HCT116 (cell line): Measurements from ENCODE around the gene TMEM63A. TPM values are rescaled to one million over a fixed set of nuclear protein-coding genes. Genes with fewer than 3 reads are reported as not detected.
A peak's percentile ranks its signal among the peaks of the same experiment; 100 is the strongest.

Experiments used
- ATAC-seq: fragments of 200-7000 bp; cut with Tn5 transposase; 2 replicates; pipeline ENCODE4 v1.9.1; 2020; ENCODE audit warnings: mild to moderate bottlenecking, moderate library complexity
- BruUV-seq: library from RNA; stranded (reverse); fragments of 400-500 nt; replicated peaks from 2 replicates; lab custom pipeline; 2021; lab: Mats Ljungman, UMichigan
- CTCF ChIA-PET: fragments of 300-600 bp; sonication (Branson Sonifier 250); formaldehyde crosslinking; loops from one replicate; lab custom pipeline; 2021; ENCODE audit warnings: antibody characterized with exemption; lab: Charles Lee
- POLR2A ChIA-PET: fragments of 300-600, 350-600 bp; sonication (Branson Sonifier 250); formaldehyde crosslinking; loops from one replicate; lab custom pipeline; 2021; ENCODE audit warnings: antibody characterized with exemption; lab: Charles Lee
- RAD21 ChIA-PET, 2 experiments: fragments of 300-600 bp; sonication (Branson Sonifier 250); formaldehyde crosslinking; loops; one replicate each; lab custom pipeline; 2023; ENCODE audit warnings: low total read pairs in 2 of 2; ENCODE audit not compliant: uncharacterized antibody in 2 of 2, unreplicated experiment in 2 of 2, low non-redundant PET in 1 of 2; lab: Charles Lee
- DNase-seq: peaks from one replicate; pipeline ENCODE4 v3.0.0-alpha.2; 2010; ENCODE audit warnings: low read depth, low spot score
- H2AFZ ChIP-seq: fragments of 200-600 bp; shearing (Covaris generic), sonication (generic); 2 replicates; pipeline ENCODE4 v1.6.1; 2017; ENCODE audit warnings: low read depth, mixed run types, mixed read lengths, antibody characterized with exemption, low read length; ENCODE audit not compliant: poor library complexity, severe bottlenecking
- H3K27ac ChIP-seq: 2 replicates; pipeline ENCODE4 v1.5.1; 2012; ENCODE audit warnings: low read depth, low read length
- H3K27me3 ChIP-seq: fragments of 200-600 bp; sonication (generic); 2 replicates; pipeline ENCODE4 v1.6.1; 2016; ENCODE audit warnings: mixed run types, low read length, mixed read lengths; ENCODE audit not compliant: insufficient read depth
- H3K36me3 ChIP-seq, 2 experiments: fragments of 200-500 bp in 1 of 2; fragments of 200-600 bp in 1 of 2; sonication (Bioruptor generic) in 1 of 2; sonication (generic) in 1 of 2; 2 replicates each; pipeline versions ENCODE4 v1.5.1 to v1.6.1; 2014 to 2016; ENCODE audit warnings: low read length in 2 of 2, inconsistent platforms in 1 of 2, mixed read lengths in 1 of 2, mixed run types in 1 of 2; ENCODE audit not compliant: insufficient read depth in 2 of 2, control insufficient read depth in 1 of 2
- H3K4me1 ChIP-seq, 2 experiments: fragments of 200-600 bp in 1 of 2; sonication (generic) in 1 of 2; 2 replicates each; pipeline versions ENCODE4 v1.5.1 to v1.6.1; 2012 to 2017; ENCODE audit warnings: low read length in 2 of 2, inconsistent platforms in 1 of 2, mild to moderate bottlenecking in 1 of 2, mixed read lengths in 1 of 2, mixed run types in 1 of 2, moderate library complexity in 1 of 2; ENCODE audit not compliant: insufficient read depth in 2 of 2, control insufficient read depth in 1 of 2
- H3K4me2 ChIP-seq: fragments of 200-600 bp; sonication (generic); 2 replicates; pipeline ENCODE4 v1.6.1; 2017; ENCODE audit warnings: mixed run types, low read length, mixed read lengths
- H3K4me3 ChIP-seq, 2 experiments: fragments of 200-600 bp in 1 of 2; sonication (generic) in 1 of 2; replicated peaks in 1 of 2; 2 replicates each; pipeline ENCODE4 v1.5.1; 2011 to 2016; ENCODE audit warnings: low read length in 2 of 2, control low read depth in 1 of 2, low read depth in 1 of 2, mild to moderate bottlenecking in 1 of 2, mixed read lengths in 1 of 2, mixed run types in 1 of 2
- H3K79me2 ChIP-seq: fragments of 200-600 bp; sonication (generic); 2 replicates; pipeline ENCODE4 v1.6.1; 2017; ENCODE audit warnings: mild to moderate bottlenecking, mixed run types, low read length, moderate library complexity, mixed read lengths; ENCODE audit not compliant: insufficient read depth
- H3K9ac ChIP-seq: fragments of 200-600 bp; sonication (generic); 2 replicates; pipeline ENCODE4 v1.6.1; 2016; ENCODE audit warnings: low read length, mixed read lengths
- H3K9me2 ChIP-seq: fragments of 200-600 bp; sonication (generic), shearing (Covaris generic); 2 replicates; pipeline ENCODE4 v1.6.1; 2017; ENCODE audit warnings: mixed run types, mild to moderate bottlenecking, moderate library complexity; ENCODE audit not compliant: insufficient read depth
- H3K9me3 ChIP-seq, 2 experiments: fragments of 200-500 bp in 1 of 2; fragments of 200-600 bp in 1 of 2; sonication (Bioruptor generic) in 1 of 2; sonication (generic) in 1 of 2; 2 replicates each; pipeline ENCODE4 v1.6.1; 2014 to 2017; ENCODE audit warnings: low read length in 2 of 2, mixed read lengths in 2 of 2, inconsistent platforms in 1 of 2, low read depth in 1 of 2, mild to moderate bottlenecking in 1 of 2, mixed run types in 1 of 2, moderate library complexity in 1 of 2; ENCODE audit not compliant: control insufficient read depth in 1 of 2, insufficient read depth in 1 of 2
- H4K20me1 ChIP-seq: fragments of 200-600 bp; sonication (generic), shearing (Covaris generic); 2 replicates; pipeline ENCODE4 v1.6.1; 2017; ENCODE audit warnings: mixed run types, mild to moderate bottlenecking, moderate library complexity; ENCODE audit not compliant: insufficient read depth
- EZH2 ChIP-seq: fragments of 200-600 bp; sonication (generic); IDR thresholded peaks from 2 replicates; pipeline ENCODE4 v1.6.1; 2017; ENCODE audit warnings: antibody characterized with exemption, mixed run types
- EZH2phosphoT487 ChIP-seq: fragments of 200-600 bp; IDR thresholded peaks from 2 replicates; pipeline ENCODE4 v1.6.1; 2018; ENCODE audit warnings: antibody characterized with exemption, borderline replicate concordance
- JUND ChIP-seq: IDR thresholded peaks from 2 replicates; pipeline ENCODE4 v1.6.1; 2012
- POLR2AphosphoS5 ChIP-seq: IDR thresholded peaks from 2 replicates; pipeline ENCODE4 v1.6.1; 2011; ENCODE audit warnings: mild to moderate bottlenecking, low read depth, low read length, moderate library complexity
- SIN3A ChIP-seq: IDR thresholded peaks from 2 replicates; pipeline ENCODE4 v1.6.1; 2012; ENCODE audit warnings: low read depth
- SRF ChIP-seq: IDR thresholded peaks from 2 replicates; pipeline ENCODE4 v1.6.1; 2012; ENCODE audit warnings: low read depth
- TCF7L2 ChIP-seq: IDR thresholded peaks from 2 replicates; pipeline ENCODE4 v1.7.0; 2011; ENCODE audit warnings: borderline replicate concordance, inconsistent platforms; ENCODE audit not compliant: insufficient read depth, insufficient read length; ENCODE audit errors: extremely low read depth
- YY1 ChIP-seq: IDR thresholded peaks from 2 replicates; pipeline ENCODE4 v1.6.1; 2011; ENCODE audit warnings: low read length, low read depth, moderate library complexity, mild to moderate bottlenecking; ENCODE audit not compliant: insufficient replicate concordance; ENCODE audit errors: extremely low read depth
- ZNF274 ChIP-seq: fragments of 200-500 bp; sonication (Bioruptor generic); IDR thresholded peaks from 2 replicates; pipeline ENCODE4 v1.6.1; 2014; ENCODE audit warnings: mild to moderate bottlenecking, low read depth, low read length, inconsistent platforms
- intact Hi-C: fragments of 100-400 bp; cut with micrococcal nuclease; formaldehyde crosslinking; loops from 2 replicates; pipeline ENCODE4 v1.10.0; 2022
- total RNA-seq: library from RNA; stranded (reverse); gene quantifications from one replicate; pipeline ENCODE4 v1.2.1, GENCODE V29; 2021; ENCODE audit not compliant: unreplicated experiment
- TF ChIP-seq, protein P1 (sequence below): IDR thresholded peaks from 2 replicates; pipeline ENCODE4 v1.6.1; 2011; ENCODE audit warnings: mild to moderate bottlenecking, low read length, moderate library complexity; ENCODE audit not compliant: insufficient replicate concordance; ENCODE audit errors: extremely low read depth
- TF ChIP-seq, protein P2 (sequence below), 3 experiments: fragments of 200-600 bp in 1 of 3; sonication (generic) in 1 of 3; IDR thresholded peaks in 2 of 3; conservative IDR thresholded peaks in 1 of 3; 2 replicates each; pipeline ENCODE4 v1.5.1; 2012 to 2017; ENCODE audit warnings: low read depth in 2 of 3, low read length in 2 of 3, antibody characterized with exemption in 1 of 3, borderline replicate concordance in 1 of 3, control low read depth in 1 of 3, mild to moderate bottlenecking in 1 of 3, mixed read lengths in 1 of 3, mixed run types in 1 of 3, moderate library complexity in 1 of 3; ENCODE audit not compliant: insufficient read depth in 1 of 3
- TF ChIP-seq, protein P3 (sequence below): IDR thresholded peaks from 2 replicates; pipeline ENCODE4 v1.6.1; 2012

Gene TMEM63A
- total RNA-seq, 1 experiment from 2014 or later = 24.4 TPM

DNA sequence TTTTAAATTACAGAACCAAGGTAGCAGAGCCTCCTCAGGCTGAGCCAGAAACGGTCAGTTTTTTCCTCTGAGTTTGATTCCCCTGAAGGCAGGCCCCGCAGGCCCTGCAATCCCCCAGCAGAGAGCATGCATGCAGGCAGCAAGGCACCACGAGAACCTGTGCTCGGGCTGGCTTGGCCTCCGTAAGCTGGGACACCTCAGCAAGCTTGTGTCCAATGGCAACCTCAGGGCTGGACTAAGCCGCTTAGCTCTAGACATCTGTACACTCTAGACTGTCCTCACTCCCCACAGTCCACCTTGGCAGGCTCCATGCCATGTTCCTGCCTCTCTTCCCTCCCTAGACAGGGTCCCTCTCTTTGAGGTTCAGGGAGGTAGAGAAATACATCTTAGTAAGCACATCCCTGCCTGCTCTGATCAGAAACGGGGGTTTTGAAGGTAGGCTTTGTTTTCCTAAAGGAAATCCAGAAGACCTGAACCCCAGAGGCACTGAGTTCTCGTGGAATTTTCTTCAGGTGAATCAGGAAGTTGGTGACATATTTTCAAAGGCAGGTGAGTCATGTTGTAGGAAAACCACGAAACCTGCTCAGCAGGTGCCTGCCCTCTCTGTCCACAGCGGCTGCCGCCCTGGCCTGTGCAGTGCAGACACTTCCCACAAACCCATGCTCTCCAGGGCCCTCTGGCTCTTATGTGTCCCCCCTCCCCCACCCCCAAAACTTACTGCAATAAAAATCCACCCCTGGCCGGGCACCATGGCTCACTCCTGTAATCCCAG, 7.0 kb downstream of the TMEM63A start:
- Histone ChIP-seq H4K20me1 (no peaks in the 10 kb centered on the region), H3K9ac (peak overlapping the region; percentile 62), H3K27me3 (no peaks in the 10 kb centered on the region), H3K27ac (peak overlapping the region; percentile 91), H3K9me3 (no peaks in the 10 kb centered on the region), H3K4me2 (peak overlapping the region; percentile 89), H3K4me1 (peaks cover 63 to 77% of the 10 kb centered on the region in 2 experiments), H3K36me3 (peaks cover 0 to 18% of the 10 kb centered on the region in 2 experiments; a peak in 2 of 4 replicates)
- intact Hi-C loops = no loop called here
- CTCF ChIA-PET = interaction anchor here (0.7 to 1.4 kb wide), 4 partner anchors 35 to 787 kb away, joined by 4 to 5 read pairs (median 4); partner anchors contain the start of gene PYCR2
- no TSS peak for BruUV-seq
- TF ChIP-seq EZH2phosphoT487 (no peak), ZNF274 (no peak), YY1 (peak; percentile 9), EZH2 (no peak), SIN3A (no peak), POLR2AphosphoS5 (peak; percentile 65; the same call in 1 of the 2 replicates), JUND (no peak), SRF (no peak), TCF7L2 (peak; percentile 75)
- TF ChIP-seq, protein P1, sequence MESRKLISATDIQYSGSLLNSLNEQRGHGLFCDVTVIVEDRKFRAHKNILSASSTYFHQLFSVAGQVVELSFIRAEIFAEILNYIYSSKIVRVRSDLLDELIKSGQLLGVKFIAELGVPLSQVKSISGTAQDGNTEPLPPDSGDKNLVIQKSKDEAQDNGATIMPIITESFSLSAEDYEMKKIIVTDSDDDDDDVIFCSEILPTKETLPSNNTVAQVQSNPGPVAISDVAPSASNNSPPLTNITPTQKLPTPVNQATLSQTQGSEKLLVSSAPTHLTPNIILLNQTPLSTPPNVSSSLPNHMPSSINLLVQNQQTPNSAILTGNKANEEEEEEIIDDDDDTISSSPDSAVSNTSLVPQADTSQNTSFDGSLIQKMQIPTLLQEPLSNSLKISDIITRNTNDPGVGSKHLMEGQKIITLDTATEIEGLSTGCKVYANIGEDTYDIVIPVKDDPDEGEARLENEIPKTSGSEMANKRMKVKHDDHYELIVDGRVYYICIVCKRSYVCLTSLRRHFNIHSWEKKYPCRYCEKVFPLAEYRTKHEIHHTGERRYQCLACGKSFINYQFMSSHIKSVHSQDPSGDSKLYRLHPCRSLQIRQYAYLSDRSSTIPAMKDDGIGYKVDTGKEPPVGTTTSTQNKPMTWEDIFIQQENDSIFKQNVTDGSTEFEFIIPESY = peak; percentile 61
- TF ChIP-seq, protein P2, sequence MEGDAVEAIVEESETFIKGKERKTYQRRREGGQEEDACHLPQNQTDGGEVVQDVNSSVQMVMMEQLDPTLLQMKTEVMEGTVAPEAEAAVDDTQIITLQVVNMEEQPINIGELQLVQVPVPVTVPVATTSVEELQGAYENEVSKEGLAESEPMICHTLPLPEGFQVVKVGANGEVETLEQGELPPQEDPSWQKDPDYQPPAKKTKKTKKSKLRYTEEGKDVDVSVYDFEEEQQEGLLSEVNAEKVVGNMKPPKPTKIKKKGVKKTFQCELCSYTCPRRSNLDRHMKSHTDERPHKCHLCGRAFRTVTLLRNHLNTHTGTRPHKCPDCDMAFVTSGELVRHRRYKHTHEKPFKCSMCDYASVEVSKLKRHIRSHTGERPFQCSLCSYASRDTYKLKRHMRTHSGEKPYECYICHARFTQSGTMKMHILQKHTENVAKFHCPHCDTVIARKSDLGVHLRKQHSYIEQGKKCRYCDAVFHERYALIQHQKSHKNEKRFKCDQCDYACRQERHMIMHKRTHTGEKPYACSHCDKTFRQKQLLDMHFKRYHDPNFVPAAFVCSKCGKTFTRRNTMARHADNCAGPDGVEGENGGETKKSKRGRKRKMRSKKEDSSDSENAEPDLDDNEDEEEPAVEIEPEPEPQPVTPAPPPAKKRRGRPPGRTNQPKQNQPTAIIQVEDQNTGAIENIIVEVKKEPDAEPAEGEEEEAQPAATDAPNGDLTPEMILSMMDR (IDR thresholded peaks at IDR 0.05 in 2 of 3, conservative IDR thresholded peaks at IDR 0.05 in 1 of 3; ENCODE audit: borderline replicate concordance in 1 of 3, insufficient read depth in 1 of 3, low read depth in 2 of 3, low read length in 2 of 3) = peak in 1 of 3 experiments; percentile 9; a peak in 1 of 6 replicates
- TF ChIP-seq, protein P3, sequence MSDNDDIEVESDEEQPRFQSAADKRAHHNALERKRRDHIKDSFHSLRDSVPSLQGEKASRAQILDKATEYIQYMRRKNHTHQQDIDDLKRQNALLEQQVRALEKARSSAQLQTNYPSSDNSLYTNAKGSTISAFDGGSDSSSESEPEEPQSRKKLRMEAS = no peak
- TF ChIP-seq, all 23 proteins: peak for 5
- RAD21 ChIA-PET = no interaction called here
- Histone ChIP-seq H3K4me3 (peak overlapping the region; percentile 23 to 45), H3K9me2 (no peaks in the 10 kb centered on the region), H2AFZ (no peak overlapping the region), H3K79me2 (no peaks in the 10 kb centered on the region)
- POLR2A ChIA-PET = interaction anchor here (0.6 to 0.8 kb wide), 3 partner anchors 11 to 1377 kb away, joined by 3 to 5 read pairs (median 3); partner anchors contain the start of gene PYCR2
- DNase-seq (peak; percentile 82), ATAC-seq (peak; percentile 93)
